Upper lobe of left lung (tissue), 4 donors: ENCODE data around the gene OPCML.

Source experiments
- POLR2A ChIP-seq, 4 donors: fragments of 450-650 bp; IDR thresholded peaks; one replicate each; pipeline ENCODE4 v1.5.1; 2016 to 2017; ENCODE audit warnings: antibody characterized with exemption in 4 of 4, mild to moderate bottlenecking in 2 of 4
- TF ChIP-seq, protein P1 (sequence below), 6 experiments: fragments of 450-650 bp in 4 of 6; fragments of 200-600 bp in 2 of 6; sonication (generic) in 2 of 6; IDR thresholded peaks; one replicate each; pipeline ENCODE4 v1.5.1; 2016 to 2019; ENCODE audit warnings: antibody characterized with exemption in 6 of 6

DNA sequence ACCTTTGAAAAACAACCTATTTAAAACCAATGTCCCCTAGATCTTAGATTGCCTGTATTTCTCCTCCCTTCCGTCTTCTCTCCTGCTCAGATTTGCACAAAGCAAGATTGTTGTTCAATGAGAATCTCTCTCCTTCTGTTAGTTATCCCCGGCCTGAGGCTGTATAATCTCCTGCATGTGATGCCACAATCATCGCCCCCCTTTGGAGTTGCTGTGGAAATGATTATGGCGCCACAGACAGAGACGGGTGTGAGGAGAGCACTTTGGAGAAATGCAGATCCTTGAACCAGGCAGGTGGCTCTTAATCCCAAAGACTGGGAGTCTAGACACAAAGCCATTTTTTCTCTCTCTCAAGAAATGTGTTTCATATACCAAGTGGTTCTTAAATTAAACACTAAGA, 941.3 kb downstream of the OPCML start:
- TF ChIP-seq, protein P1, sequence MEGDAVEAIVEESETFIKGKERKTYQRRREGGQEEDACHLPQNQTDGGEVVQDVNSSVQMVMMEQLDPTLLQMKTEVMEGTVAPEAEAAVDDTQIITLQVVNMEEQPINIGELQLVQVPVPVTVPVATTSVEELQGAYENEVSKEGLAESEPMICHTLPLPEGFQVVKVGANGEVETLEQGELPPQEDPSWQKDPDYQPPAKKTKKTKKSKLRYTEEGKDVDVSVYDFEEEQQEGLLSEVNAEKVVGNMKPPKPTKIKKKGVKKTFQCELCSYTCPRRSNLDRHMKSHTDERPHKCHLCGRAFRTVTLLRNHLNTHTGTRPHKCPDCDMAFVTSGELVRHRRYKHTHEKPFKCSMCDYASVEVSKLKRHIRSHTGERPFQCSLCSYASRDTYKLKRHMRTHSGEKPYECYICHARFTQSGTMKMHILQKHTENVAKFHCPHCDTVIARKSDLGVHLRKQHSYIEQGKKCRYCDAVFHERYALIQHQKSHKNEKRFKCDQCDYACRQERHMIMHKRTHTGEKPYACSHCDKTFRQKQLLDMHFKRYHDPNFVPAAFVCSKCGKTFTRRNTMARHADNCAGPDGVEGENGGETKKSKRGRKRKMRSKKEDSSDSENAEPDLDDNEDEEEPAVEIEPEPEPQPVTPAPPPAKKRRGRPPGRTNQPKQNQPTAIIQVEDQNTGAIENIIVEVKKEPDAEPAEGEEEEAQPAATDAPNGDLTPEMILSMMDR (IDR thresholded peaks at IDR 0.05), result no peak
- no peak for TF ChIP-seq POLR2A (IDR thresholded peaks at IDR 0.05)
